CD4-positive, alpha-beta T cell treated with Interleukin-4 for 4 hours (primary cell): ENCODE measurements around the gene KDM4B.

Experiments used
- DNase-seq: peaks from one replicate; pipeline ENCODE4 v3.0.0-alpha.2; 2020

Gene KDM4B

GRCh38 chr19:5052945-5053485, 84.1 kb downstream of the KDM4B start:
- DNase-seq: no peak

GRCh38 chr19:5053661-5054060, 84.7 kb downstream of the KDM4B start:
- DNase-seq: no peak

DNA sequence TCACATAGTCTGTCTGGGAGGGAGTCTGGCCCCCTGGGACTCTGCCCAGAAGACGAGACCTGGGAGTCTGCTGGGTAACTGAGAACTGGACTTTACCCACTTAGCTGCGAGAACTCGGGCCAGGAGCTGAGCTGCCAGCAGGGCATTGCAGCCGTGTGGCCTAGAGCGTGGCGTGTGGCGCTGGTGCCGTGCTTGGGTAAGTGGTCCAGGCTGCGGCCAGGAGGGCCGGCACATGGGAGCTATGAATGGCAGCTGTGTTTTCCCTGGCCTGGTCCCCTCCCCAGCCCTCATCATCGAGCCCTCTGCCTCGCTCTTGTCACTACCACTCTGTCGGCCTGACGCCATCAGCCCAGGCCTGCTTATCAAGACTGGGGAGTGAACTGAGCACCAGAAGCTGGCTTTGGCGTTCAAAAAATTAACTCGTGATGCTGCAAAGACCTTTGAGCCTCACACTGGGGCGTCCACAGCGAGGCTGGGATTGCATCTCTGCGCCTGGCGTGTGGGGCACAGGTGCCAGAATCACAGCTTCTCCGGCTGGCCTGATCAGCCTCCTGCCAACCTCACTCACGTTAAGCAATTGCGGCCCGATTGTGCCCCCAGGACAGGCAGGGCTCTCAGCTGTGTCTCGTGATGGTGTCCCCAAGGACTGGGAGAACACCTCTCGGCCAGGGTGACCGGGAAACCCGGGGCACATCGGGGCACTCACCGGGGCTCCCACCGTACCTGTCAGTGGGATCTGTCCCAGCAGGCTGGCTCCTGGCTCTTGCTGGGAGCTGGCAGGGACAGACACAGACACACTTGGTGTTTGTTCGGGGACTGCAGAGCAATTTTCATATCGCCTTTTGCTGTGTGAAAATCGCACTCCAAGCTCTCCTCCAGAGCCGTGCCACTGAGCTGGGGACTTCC, 85.9 kb downstream of the KDM4B start:
- no peak for DNase-seq

GRCh38 chr19:5055457-5055776, 86.5 kb downstream of the KDM4B start:
- DNase-seq: no peak

DNA sequence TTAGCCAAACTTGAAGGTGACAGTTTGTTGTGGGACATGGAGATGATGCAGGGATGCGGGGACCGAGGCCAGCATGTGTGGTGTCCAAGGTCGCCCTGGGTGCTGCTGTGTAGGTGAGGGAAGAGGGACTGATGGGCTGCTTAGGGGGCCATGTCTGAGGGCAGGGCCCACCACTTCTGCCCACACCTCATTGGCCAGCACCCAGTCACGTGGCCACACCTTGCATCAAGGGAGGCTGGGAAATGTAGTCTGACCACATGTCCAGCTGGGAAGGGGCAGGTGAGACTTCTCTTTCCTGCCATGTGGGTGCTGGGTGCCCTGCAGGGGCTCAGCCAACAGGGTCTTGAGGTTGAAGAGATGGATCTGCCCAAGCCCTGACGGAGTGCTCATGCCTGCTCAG, 88.9 kb downstream of the KDM4B start:
- no peak for DNase-seq

DNA sequence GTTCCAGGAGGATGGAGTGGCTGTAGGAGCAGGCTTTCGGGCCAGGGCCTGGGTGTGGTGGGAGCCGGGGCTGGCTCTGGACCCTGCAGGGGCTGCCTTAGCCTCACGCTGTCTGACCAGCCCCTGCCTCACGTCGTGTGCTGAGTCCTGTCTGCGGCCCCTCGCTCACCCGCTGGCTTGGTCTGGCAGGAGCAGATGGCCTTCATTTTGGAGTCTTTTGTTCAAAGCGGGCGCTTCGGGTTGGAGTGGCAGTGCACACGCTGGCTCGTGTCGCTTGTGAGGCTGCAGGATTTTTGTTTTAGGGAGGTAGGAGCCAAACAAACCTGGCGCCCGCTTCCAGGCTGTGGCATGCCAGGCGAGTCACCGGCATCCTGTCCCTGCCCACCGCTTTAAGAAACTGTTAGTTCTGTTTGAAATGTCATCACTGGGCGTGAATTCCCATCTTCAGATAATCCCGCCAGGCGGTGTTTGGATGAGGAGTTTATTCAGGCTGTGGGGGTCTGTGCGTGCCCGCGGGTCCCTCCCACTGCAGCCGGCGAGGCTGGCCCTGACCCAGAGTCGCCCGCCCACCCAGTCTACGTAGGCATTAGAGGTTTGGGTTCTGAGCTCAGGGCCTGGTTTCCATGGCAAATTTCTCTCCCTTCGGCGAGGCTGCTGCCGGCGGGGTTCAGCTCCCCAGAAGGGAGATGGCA, 89.8 kb downstream of the KDM4B start:
- DNase-seq: no peak

DNA sequence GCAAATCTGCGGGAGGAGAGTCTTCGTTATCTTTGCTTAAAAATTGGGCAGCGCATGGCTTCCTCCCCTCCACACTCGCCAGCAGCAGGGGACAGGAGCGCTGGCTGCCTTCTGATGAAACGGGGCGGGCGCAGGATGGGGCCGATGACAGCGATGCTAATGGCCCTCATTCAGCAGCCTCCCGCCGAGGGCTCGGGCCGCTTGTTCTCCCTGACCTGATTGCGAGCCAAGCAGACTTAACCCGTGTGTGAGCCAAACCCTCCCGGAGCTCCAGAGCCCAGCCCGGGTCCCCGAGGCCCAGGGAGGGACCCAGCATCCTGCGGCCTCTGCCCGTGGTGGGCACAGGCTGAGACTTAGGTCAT, 90.3 kb downstream of the KDM4B start:
- no peak for DNase-seq

- no peak for DNase-seq
Observed at GRCh38 chr19:5059793-5060192, 90.9 kb downstream of the KDM4B start.

- no peak for DNase-seq
Observed at GRCh38 chr19:5062195-5062594, 93.3 kb downstream of the KDM4B start.

- DNase-seq: no peak
Observed at GRCh38 chr19:5062799-5063198, 93.9 kb downstream of the KDM4B start.

DNA sequence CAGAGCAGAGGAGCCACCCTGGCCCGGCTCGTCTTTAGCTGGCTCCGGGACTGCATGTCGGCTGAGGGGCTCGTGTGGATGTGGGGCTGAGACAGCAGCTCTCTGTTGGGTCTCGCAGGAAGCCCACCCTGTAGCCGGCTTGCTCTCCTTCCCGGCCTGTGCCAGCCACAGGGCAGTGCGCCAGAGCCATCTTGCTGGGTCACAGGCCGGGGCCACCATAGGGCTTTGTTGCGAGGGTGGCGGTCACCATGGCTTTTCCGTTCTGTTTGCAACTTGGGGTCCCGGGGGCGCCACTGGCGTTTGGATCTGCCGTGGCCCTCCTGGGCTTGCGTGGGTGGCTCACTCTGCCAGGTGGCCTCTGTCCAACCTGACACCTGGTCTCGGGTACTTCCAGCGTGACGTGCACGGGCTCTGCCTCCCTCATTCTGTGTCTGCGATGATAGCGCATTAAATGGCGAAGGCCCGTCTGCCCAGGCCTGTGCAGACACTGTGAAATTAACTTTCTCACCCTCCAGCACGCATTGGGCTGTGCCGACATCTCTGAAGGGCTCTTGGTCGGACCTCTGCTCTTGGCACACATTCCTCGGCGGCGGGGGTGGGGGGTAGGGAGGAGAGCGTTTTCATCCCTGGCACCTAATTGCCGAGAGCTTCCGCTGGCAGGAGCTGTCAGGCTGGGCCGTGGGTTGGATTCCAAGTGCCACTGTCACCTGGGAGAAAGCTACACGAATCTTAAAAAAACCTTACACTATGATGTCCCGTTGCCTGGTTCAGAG, 95.1 kb downstream of the KDM4B start:
- DNase-seq: no peak

GRCh38 chr19:5064896-5065295, 96.0 kb downstream of the KDM4B start:
- no peak for DNase-seq

DNA sequence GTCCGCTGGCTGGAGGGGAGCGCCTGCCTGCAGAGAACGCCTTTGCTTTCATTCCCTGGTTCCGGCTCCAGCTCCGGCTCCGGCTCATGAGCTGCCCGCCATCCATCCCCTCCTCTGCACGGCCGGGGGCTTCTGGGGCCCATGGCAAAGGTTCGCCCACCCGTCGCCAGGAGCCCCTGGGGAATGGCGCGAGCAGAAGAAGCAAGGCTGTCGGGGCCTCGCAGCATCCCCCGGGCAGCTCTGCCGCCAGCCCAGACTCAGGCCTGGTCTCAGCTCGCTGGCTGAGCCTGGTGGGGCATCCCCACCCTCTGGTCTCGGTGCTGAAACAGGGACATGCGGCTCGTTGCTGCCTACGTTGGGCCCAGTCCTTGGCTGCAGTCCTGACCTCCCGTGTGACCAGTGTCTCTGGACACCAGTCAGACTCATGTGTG, 96.8 kb downstream of the KDM4B start:
- DNase-seq: no peak

DNA sequence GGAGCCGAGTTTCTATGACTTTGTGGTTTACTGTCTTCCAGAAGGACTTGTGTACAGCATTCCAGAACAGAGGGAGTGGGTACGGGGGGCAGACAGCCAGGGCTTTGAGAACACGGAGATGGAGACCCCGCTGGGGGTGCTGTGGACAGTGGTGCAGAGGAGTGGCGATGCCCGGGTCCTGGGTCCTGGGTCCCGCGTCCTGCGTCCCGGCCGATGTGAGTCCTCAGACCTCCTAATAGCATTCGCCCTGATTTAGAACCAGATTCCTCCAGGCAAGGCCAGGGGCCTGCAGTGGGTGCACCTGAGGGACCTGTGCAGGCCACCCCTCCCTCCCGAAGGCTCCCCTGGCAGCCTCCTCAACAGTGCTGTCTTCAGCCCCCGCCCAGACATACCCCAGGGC, 97.9 kb downstream of the KDM4B start:
- DNase-seq: no peak

DNA sequence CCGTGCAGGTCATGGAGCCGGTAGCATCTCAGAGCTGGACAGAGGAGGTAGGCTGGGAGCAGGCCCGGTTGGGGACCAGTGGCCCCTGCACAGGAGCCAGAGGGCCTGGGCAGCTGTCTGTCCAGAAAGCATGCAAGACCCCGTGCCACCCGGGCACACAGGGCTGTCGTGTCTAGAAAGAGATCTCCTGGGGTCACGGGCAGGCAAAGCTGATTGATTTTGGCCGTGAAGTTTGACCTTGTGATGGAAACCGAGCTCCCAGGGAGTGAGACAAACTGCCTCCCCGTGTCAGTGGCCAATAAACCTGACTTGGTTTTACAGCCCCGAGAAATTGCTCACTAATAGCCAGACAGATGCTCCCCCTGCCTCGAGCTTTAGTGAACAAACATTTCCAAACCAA, 98.8 kb downstream of the KDM4B start:
- no peak for DNase-seq

DNA sequence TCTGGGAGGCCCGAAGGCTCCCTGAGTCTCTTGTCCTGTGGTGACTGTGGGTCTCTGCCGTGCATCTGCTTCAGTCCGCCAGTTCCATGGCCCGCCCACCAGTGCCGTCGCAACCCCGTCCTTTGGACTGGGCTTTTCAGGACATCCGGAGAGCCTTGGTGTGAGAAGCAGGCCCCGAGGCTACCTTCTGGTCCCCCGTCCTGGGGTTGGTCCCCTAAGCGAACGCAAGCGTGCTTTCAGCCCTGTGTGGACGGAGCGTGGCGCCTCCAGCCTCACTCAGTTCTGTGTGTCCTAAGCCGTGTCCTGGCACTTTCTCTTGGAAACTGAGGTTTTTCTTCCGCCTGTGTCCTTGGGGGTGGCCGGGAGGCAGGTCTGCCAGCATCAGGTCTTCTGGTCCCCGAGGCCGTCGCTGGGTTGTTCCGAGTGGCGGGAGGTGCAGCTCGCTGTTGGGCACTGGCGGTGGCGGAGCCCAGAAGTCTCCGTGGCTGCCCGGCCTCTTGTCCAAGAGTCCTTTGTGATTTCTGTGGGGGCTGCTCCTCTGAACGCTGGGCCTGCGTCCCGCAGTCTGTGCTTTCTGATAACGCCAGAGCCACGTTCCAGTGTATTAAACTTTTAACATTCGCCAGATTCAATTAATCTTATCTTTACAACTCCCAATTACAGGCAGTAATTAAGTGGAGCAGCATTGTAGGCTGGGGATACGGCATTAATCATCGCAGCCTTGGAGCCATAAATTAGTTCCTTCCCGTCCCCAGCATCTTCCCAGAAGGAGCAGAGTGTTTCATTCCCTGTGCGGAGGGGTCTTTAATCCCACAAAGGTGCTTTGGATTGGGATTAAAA, 99.5 kb downstream of the KDM4B start:
- DNase-seq: no peak

- DNase-seq: no peak
Observed at GRCh38 chr19:5070331-5070730, 101.4 kb downstream of the KDM4B start.

- no peak for DNase-seq
Observed at GRCh38 chr19:5070930-5071329, 102.0 kb downstream of the KDM4B start.

GRCh38 chr19:5071579-5071978, 102.7 kb downstream of the KDM4B start:
- no peak for DNase-seq

DNA sequence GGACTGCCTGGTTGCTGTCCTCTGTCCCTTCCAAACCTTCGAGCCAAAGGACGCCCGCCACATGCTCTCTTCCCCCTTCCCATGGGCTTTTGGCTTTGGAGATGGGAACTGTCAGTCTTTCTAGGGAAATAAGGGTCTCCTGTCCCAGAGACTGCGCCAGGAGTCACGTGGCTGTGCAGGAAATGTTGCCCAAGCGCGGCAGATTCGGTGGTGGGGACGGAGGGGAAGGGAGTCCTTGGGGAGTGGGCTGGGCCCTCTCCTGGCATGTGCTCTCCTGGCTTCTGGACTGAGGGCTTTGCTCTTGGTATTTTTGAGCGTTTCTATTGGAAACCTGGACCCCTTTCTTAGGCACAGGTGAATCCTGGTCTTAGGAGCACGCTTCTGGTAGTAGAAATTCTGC, 103.2 kb downstream of the KDM4B start:
- DNase-seq: no peak

DNA sequence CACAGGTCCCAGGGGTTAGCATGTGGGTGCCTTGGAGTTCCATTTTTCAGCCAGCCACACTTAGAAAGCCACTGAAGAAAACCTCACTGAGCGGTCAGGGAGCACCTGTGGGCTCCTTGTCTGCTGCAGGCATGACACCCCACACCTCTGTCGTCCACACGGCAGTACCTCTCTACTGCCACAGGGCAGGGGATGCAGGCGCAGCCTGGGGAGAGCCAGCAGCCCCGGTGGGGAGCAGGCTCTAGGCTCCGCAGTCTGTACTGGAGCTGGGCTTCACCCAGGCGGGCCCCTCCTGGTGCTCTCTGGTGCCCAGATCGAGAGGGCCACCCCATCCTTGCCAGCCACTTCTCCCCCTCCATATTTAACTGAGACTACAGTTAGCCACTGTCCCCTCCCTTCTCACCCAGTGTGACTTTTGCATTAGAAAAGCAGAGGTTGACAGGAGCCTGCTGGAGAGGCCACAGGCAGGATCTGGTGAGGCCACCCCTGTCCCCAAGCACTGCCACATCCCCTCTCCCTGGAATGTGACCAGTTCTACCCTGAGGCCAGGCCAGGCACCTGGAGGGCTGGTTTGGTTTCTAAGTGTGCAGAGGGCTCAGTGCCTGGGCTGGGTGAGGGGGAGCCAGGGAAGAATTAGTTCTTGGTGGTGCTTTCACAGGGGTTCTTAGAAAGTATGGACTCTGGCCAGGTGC, 104.4 kb downstream of the KDM4B start:
- no peak for DNase-seq

- DNase-seq: no peak
Observed at GRCh38 chr19:5074407-5074806, 105.5 kb downstream of the KDM4B start.
